B cell (primary cell): Measurements from ENCODE around the gene RPRD1A. TPM values are rescaled to one million over a fixed set of nuclear protein-coding genes. Genes with fewer than 3 reads are reported as not detected.

Experiments
- ATAC-seq: fragments of 200-7000 bp; cut with Tn5 transposase; one replicate; pipeline ENCODE4 v1.10.0; 2021; ENCODE audit warnings: low read depth, mild to moderate bottlenecking, moderate number of reproducible peaks, moderate library complexity
- CTCF ChIA-PET: fragments of 350-600 bp; sonication (Branson Sonifier 250); formaldehyde crosslinking; loops from one replicate; lab custom pipeline; 2021; ENCODE audit warnings: antibody characterized with exemption, inconsistent platforms; lab: Charles Lee
- POLR2A ChIA-PET: fragments of 350-600 bp; sonication (Branson Sonifier 250); formaldehyde crosslinking; loops from one replicate; lab custom pipeline; 2021; ENCODE audit warnings: antibody characterized with exemption; lab: Charles Lee
- DNase-seq: peaks from one replicate; pipeline ENCODE4 v3.0.0; 2013
- H2AFZ ChIP-seq: 2 replicates; pipeline ENCODE4 v1.6.1; 2012; ENCODE audit warnings: mild to moderate bottlenecking, low read depth, low read length; ENCODE audit not compliant: insufficient read depth, poor library complexity, severe bottlenecking
- H3K27ac ChIP-seq, 2 donors: 1 replicate in 1 of 2; 2 replicates in 1 of 2; pipeline ENCODE4 v1.5.1; 2012 to 2013; ENCODE audit warnings: low read length in 2 of 2, mild to moderate bottlenecking in 2 of 2, moderate library complexity in 1 of 2
- H3K27me3 ChIP-seq, 4 experiments: fragments of 200-600 bp in 1 of 4; sonication (generic) in 1 of 4; replicated peaks in 1 of 4; 1 replicate in 2 of 4; 2 replicates in 2 of 4; pipeline versions ENCODE4 v1.6.1 to v1.7.0; 2013 to 2016; ENCODE audit warnings: low read length in 3 of 4, mild to moderate bottlenecking in 2 of 4, mixed read lengths in 1 of 4, moderate library complexity in 1 of 4; ENCODE audit not compliant: insufficient read depth in 4 of 4, control insufficient read depth in 3 of 4; ENCODE audit errors: control extremely low read depth in 1 of 4
- H3K36me3 ChIP-seq, 2 experiments: replicated peaks in 1 of 2; 1 replicate in 1 of 2; 2 replicates in 1 of 2; pipeline versions ENCODE4 v1.6.1 to v1.7.1; 2013; ENCODE audit warnings: low read length in 1 of 2; ENCODE audit not compliant: insufficient read depth in 2 of 2, control insufficient read depth in 1 of 2; ENCODE audit errors: control extremely low read depth in 1 of 2, extremely low read depth in 1 of 2
- H3K4me1 ChIP-seq, 2 donors: fragments of 200-600 bp in 1 of 2; sonication (generic) in 1 of 2; 1 replicate in 1 of 2; 2 replicates in 1 of 2; pipeline versions ENCODE4 v1.5.1 to v1.6.1; 2013 to 2017; ENCODE audit warnings: low read length in 2 of 2; ENCODE audit not compliant: control insufficient read depth in 2 of 2, insufficient read depth in 2 of 2
- H3K4me2 ChIP-seq: replicated peaks from 2 replicates; pipeline ENCODE3; 2012; ENCODE audit warnings: mild to moderate bottlenecking, low read depth, low read length; ENCODE audit not compliant: poor library complexity, severe bottlenecking
- H3K4me3 ChIP-seq, 5 experiments: fragments of 200-600 bp in 1 of 5; sonication (generic) in 1 of 5; 1 replicate in 3 of 5; 2 replicates in 2 of 5; pipeline versions ENCODE4 v1.5.1 to v1.7.0; 2011 to 2016; ENCODE audit warnings: low read length in 4 of 5, mild to moderate bottlenecking in 4 of 5, low read depth in 2 of 5, control low read depth in 1 of 5, moderate library complexity in 1 of 5; ENCODE audit not compliant: insufficient read depth in 1 of 5; ENCODE audit errors: control extremely low read depth in 1 of 5, extremely low read depth in 1 of 5
- H3K79me2 ChIP-seq: fragments of 200-600 bp; sonication (generic); one replicate; pipeline ENCODE4 v1.6.0; 2016; ENCODE audit warnings: low read length; ENCODE audit not compliant: control insufficient read depth, insufficient read depth
- H3K9ac ChIP-seq: fragments of 200-600 bp; sonication (generic); 2 replicates; pipeline ENCODE4 v1.6.1; 2017; ENCODE audit warnings: mild to moderate bottlenecking, low read length, moderate library complexity
- H3K9me3 ChIP-seq, 3 donors: one replicate each; pipeline versions ENCODE4 v1.6.1 to v1.7.1; 2013; ENCODE audit warnings: low read length in 2 of 3; ENCODE audit not compliant: control insufficient read depth in 2 of 3, insufficient read depth in 1 of 3; ENCODE audit errors: control extremely low read depth in 1 of 3
- H4K20me1 ChIP-seq: 2 replicates; pipeline ENCODE4 v1.6.0; 2012; ENCODE audit warnings: mild to moderate bottlenecking, low read length; ENCODE audit not compliant: insufficient read depth, control insufficient read depth, poor library complexity, severe bottlenecking
- H3K27ac Mint-ChIP-seq: one replicate; pipeline ENCODE4 v1.8.0; 2021; ENCODE audit warnings: mixed read lengths
- H3K27me3 Mint-ChIP-seq: one replicate; pipeline ENCODE4 v1.8.0; 2021; ENCODE audit warnings: mixed read lengths
- H3K4me1 Mint-ChIP-seq: one replicate; pipeline ENCODE4 v1.8.0; 2021; ENCODE audit warnings: mixed read lengths
- H3K4me3 Mint-ChIP-seq: one replicate; pipeline ENCODE4 v1.8.0; 2021; ENCODE audit warnings: mixed read lengths
- H3K9me3 Mint-ChIP-seq: one replicate; pipeline ENCODE4 v1.8.0; 2022; ENCODE audit warnings: mixed read lengths; ENCODE audit not compliant: insufficient read depth
- EZH2 ChIP-seq: IDR thresholded peaks from 2 replicates; pipeline ENCODE4 v1.6.1; 2012; ENCODE audit warnings: borderline replicate concordance, low read depth, mild to moderate bottlenecking, moderate library complexity, low read length; ENCODE audit not compliant: insufficient read depth, poor library complexity, severe bottlenecking
- WGBS: methylation state at CpG from one replicate; pipeline ENCODE4 v1.1.5; 2013; ENCODE audit warnings: missing lambda C conversion rate; ENCODE audit not compliant: insufficient coverage; 5-methylcytosine and 5-hydroxymethylcytosine counted together
- intact Hi-C: fragments of 100-400 bp; cut with micrococcal nuclease; formaldehyde crosslinking; loops from one replicate; pipeline ENCODE4 v1.10.0; 2022
- polyA plus RNA-seq: library from polyadenylated mRNA; depleted of rRNA; stranded (reverse); fragments of >200 nt; gene quantifications from 2 replicates; pipeline ENCODE4 v1.2.3, GENCODE V29; 2012
- total RNA-seq, 2 donors: library from RNA; stranded (reverse); fragments of 120-200 nt in 1 of 2; gene quantifications; 1 replicate in 1 of 2; 2 replicates in 1 of 2; pipeline versions ENCODE4 v1.2.3 to v1.2.4, GENCODE V29; 2013 to 2022
- TF ChIP-seq, protein P1 (sequence below): fragments of 200-600 bp; IDR thresholded peaks from one replicate; pipeline ENCODE4 v1.8.0; 2022; ENCODE audit warnings: antibody characterized with exemption, mild to moderate bottlenecking

Gene RPRD1A
- total and polyA plus RNA-seq, 2 donors (not counting 1 experiment from before 2014, with no cell fraction given) = 27.6 to 62.6 TPM

DNA sequence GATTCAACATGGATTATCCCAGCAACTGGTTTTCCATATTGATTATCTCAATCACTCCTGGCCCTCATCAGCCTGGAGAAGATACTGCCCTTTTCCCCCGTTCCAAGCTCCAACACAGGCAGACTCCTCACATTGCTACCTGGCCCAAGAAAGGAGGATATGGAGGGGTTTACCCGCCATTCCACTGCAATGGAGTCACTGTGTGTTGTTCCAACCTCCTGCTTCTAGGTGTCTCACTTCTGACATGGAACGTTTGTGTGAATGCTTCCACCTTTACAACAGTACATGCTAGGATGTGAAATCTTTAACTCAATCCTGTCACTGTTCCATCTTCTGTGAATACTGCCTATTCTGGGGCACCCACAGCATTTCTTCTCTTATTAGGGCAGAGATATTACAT, 58.1 kb downstream of the RPRD1A start:
- DNase-seq (no peak), ATAC-seq (no peak)
- no peaks in the 10 kb centered on the region for H3K27me3 ChIP-seq
- no peaks in the 10 kb centered on the region for H3K27me3 Mint-ChIP-seq
- no peak overlapping the region for H3K4me2 ChIP-seq
- no peak overlapping the region for H3K4me3 Mint-ChIP-seq
- peaks cover 3% of the 10 kb centered on the region for H3K4me1 Mint-ChIP-seq
- H3K4me1 ChIP-seq = no peaks in the 10 kb centered on the region
- H3K79me2 ChIP-seq = peaks cover 3% of the 10 kb centered on the region
- CTCF ChIA-PET = interaction anchor here (1.3 kb wide), 1 partner anchor 252 kb away, joined by 4 read pairs; no protein-coding TSS in a partner anchor
- TF ChIP-seq, protein P1, sequence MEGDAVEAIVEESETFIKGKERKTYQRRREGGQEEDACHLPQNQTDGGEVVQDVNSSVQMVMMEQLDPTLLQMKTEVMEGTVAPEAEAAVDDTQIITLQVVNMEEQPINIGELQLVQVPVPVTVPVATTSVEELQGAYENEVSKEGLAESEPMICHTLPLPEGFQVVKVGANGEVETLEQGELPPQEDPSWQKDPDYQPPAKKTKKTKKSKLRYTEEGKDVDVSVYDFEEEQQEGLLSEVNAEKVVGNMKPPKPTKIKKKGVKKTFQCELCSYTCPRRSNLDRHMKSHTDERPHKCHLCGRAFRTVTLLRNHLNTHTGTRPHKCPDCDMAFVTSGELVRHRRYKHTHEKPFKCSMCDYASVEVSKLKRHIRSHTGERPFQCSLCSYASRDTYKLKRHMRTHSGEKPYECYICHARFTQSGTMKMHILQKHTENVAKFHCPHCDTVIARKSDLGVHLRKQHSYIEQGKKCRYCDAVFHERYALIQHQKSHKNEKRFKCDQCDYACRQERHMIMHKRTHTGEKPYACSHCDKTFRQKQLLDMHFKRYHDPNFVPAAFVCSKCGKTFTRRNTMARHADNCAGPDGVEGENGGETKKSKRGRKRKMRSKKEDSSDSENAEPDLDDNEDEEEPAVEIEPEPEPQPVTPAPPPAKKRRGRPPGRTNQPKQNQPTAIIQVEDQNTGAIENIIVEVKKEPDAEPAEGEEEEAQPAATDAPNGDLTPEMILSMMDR = no peak
- TF ChIP-seq EZH2 = no peak
- intact Hi-C loops = no loop called here
- H3K27ac ChIP-seq = no peak overlapping the region
- peaks cover 4% of the 10 kb centered on the region for H4K20me1 ChIP-seq
- H3K4me3 ChIP-seq = no peak overlapping the region
- POLR2A ChIA-PET = interaction anchor here (0.7 kb wide), 1 partner anchor 89 kb away, joined by 3 read pairs; no protein-coding TSS in a partner anchor
- WGBS = 90% methylated on average over 2 of the region's 3 CpGs
- peaks cover 0 to 1% of the 10 kb centered on the region in 2 experiments for H3K36me3 ChIP-seq
- no peaks in the 10 kb centered on the region for H3K9me3 Mint-ChIP-seq
- H2AFZ ChIP-seq = no peak overlapping the region
- H3K27ac Mint-ChIP-seq = no peak overlapping the region
- no peak overlapping the region for H3K9ac ChIP-seq
- no peaks in the 10 kb centered on the region for H3K9me3 ChIP-seq

DNA sequence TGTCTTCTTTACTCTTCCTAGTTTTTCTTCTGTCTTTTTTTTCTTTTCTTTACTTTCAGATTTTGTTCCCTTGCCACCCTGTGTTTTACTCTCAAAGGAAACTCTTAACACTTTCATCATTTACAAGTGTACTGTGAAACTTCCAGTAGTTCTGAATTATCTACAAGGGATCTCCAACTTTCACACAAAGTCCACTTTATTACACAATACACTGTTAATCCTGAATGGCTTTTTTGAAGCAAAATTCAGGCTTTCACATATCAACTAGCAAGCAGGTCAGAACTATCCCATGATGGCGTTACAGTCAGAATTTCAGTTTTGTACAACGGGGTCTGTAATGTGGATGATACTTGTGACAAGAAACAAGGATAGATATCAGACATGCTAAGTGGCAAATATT, 60.4 kb downstream of the RPRD1A start:
- Mint-ChIP-seq H3K27ac (no peak overlapping the region), H3K9me3 (no peaks in the 10 kb centered on the region), H3K4me1 (peaks cover 6% of the 10 kb centered on the region), H3K4me3 (no peak overlapping the region), H3K27me3 (no peaks in the 10 kb centered on the region)
- Histone ChIP-seq H3K4me3 (no peak overlapping the region), H3K4me1 (no peaks in the 10 kb centered on the region), H3K9me3 (no peaks in the 10 kb centered on the region), H4K20me1 (peaks cover 4% of the 10 kb centered on the region), H3K9ac (no peak overlapping the region), H3K27ac (no peak overlapping the region), H3K79me2 (peaks cover 3% of the 10 kb centered on the region), H3K36me3 (peaks cover 0 to 1% of the 10 kb centered on the region in 2 experiments), H3K4me2 (no peak overlapping the region), H3K27me3 (no peaks in the 10 kb centered on the region), H2AFZ (no peak overlapping the region)
- WGBS = 100% methylated on average over 2 of the region's 2 CpGs
- no peak for DNase-seq
- intact Hi-C loops = no loop called here
- no peak for ATAC-seq
- ChIA-PET CTCF (interaction anchor here (1.5 kb wide), 1 partner anchor 89 kb away, joined by 4 read pairs; no protein-coding TSS in a partner anchor), POLR2A (no interaction called here)
- TF ChIP-seq, protein P1 = no peak
